NCI-H2227 treated with DMSO at 0.1 percent for 48 hours (cell line): ENCODE results near the gene TLR9.

ENCODE experiments used
- DNase-seq: peaks from one replicate; lab custom pipeline; 2025; lab: John Stamatoyannopoulos, UW

The TLR9 gene

DNA sequence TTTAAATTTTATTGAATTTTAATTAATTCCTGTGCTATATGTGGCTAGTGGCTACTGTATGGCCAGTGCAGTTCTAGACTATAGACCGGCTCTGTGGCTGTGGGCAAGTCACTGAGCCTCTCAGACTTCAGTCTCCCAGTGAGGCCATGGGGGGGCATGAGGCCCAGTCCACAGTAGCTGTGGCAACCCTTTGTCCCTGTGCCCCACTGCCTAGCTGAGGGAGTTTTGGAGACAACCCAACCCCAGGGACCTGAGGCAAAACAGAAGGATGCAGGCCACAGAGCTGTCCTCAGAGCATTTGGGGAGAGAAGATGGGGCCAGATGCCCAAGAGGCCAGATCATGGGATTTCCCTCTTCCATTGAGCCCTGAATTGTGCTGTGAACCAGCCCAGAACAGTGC lies 52.3 kb downstream of the TLR9 start:
- DNase-seq = no peak

GRCh38 chr3:52172262-52172757 lies 53.1 kb downstream of the TLR9 start:
- no peak for DNase-seq

DNA sequence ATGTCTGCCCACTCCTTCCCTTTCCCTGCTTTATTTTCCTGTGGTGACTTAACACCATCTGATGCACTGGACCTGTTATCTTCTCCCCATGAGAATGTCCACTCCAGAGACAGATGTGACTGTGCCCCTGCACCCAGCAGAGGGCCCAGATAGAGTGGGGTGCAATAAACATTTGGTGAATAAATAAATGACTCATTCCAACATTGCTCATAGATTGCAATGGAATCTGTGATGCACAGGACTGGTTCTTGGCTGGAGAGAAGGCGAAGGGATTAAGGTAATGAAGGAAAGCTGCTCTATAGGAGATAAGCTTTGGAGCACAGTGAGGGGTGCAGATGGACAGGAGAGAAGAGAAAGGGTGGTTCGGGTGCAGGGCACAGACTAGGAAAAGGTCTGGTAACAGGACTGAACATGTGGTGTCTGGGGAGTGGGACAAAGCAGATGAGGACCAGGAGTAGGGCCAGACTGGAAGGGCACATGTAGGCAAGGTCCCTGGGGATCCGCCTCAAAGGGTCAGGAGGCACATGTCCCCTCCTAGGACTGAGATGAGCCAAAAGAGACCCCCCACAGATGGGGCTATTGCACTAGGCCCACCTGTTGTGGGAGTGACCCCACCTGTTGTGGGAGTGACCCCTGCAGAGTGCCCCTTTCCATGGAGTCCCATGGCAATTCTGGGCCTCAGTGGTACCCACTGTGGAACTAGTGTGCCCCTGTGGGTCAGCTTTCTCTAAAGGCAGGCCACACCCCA lies 53.8 kb downstream of the TLR9 start:
- DNase-seq = no peak
